ENCODE results near the gene COL1A1. TPM values are rescaled to one million over a fixed set of nuclear protein-coding genes. Genes with fewer than 3 reads are reported as not detected.

Gene COL1A1
- total and polyA plus RNA-seq, 2 of the 13 experiments (the other 11 are each of a cell fraction or from before 2014, with no cell fraction given): 0.05 TPM; not detected in 1

DNA sequence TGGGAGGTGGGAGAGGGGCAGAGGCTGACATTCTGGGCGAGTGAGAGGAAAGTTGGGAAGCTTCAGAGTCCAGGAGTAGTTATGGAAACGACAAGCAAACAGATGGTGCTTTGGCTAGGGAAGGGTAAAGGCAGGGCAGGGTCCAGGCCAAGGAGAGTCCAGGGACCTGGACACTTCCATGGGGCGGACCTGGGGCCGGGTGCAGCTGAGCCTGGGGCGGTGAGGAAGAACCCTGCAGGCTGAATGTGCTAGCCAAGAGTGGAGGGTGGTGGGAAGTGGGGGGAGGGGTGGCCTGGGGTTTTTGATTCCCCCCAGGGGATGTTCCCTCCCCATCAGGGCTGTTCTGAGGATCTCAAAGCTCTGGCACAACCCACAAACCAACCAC lies 53.6 kb downstream of the COL1A1 start (continued):
- TF ChIP-seq ZFX (CRISPR knock-in tag; IDR thresholded peaks at IDR 0.05; ENCODE audit: low read depth) (peak; percentile 61), ZNF761 (CRISPR knock-in tag; conservative IDR thresholded peaks at IDR 0.05) (no peak), MATR3 (CRISPR knock-in tag; IDR thresholded peaks at IDR 0.05) (no peak), FOXK1 (CRISPR knock-in tag; IDR thresholded peaks at IDR 0.05; ENCODE audit: borderline replicate concordance, low read depth) (no peak), NR2F1 (CRISPR knock-in tag; IDR thresholded peaks at IDR 0.05) (peak in 1 of 2 experiments; percentile 6; a peak in 1 of 4 replicates), DPF2 (CRISPR knock-in tag; IDR thresholded peaks at IDR 0.05; ENCODE audit: borderline replicate concordance, low read depth) (0 out of 2 replicates have a peak, but pooled peaks have one; percentile 16), SP4 (CRISPR knock-in tag; IDR thresholded peaks at IDR 0.05) (peak; percentile 50; the same call in 1 of the 2 replicates), ZNF350 (CRISPR knock-in tag; IDR thresholded peaks at IDR 0.05; ENCODE audit: borderline replicate concordance, low read depth) (no peak), ZNF564 (CRISPR knock-in tag; IDR thresholded peaks at IDR 0.05) (0 out of 2 replicates have a peak, but pooled peaks have one; percentile 36), SRY (CRISPR knock-in tag; IDR thresholded peaks at IDR 0.05) (no peak), RXRB (CRISPR knock-in tag; IDR thresholded peaks at IDR 0.05; ENCODE audit: borderline replicate concordance) (peak; percentile 63; the same call in 1 of the 2 replicates), RFX1 (IDR thresholded peaks at IDR 0.05) (peak; percentile 78), SAP130 (CRISPR knock-in tag; IDR thresholded peaks at IDR 0.05; ENCODE audit: low read depth) (peak; percentile 92), ZMYM4 (CRISPR knock-in tag; IDR thresholded peaks at IDR 0.05) (0 out of 2 replicates have a peak, but pooled peaks have one; percentile 11), GATAD2A (CRISPR knock-in tag; IDR thresholded peaks at IDR 0.05) (0 out of 2 replicates have a peak, but pooled peaks have one; percentile 41), ERF (CRISPR knock-in tag; IDR thresholded peaks at IDR 0.05) (no peak; the same call in 1 of the 2 replicates), ZNF614 (CRISPR knock-in tag; IDR thresholded peaks at IDR 0.05; ENCODE audit: borderline replicate concordance) (no peak), FOSL2 (CRISPR knock-in tag; IDR thresholded peaks at IDR 0.05) (no peak), HOXA3 (CRISPR knock-in tag; IDR thresholded peaks at IDR 0.05) (no peak; the same call in 1 of the 2 replicates)
- TF ChIP-seq, protein P1, sequence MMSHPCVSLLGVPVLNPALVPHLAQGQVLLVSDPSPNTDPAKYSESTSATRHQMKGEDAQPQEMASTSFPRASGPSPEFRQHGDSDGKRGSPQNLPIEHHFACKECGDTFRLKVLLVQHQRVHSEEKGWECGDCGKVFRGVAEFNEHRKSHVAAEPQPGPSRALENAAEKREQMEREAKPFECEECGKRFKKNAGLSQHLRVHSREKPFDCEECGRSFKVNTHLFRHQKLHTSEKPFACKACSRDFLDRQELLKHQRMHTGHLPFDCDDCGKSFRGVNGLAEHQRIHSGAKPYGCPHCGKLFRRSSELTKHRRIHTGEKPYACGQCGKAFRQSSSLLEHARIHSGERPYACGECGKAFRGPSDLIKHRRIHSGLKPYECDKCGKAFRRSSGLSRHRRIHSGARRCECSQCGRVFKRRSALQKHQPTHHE (CRISPR knock-in tag; IDR thresholded peaks at IDR 0.05; ENCODE audit: borderline replicate concordance): no peak
- TF ChIP-seq, protein P2, sequence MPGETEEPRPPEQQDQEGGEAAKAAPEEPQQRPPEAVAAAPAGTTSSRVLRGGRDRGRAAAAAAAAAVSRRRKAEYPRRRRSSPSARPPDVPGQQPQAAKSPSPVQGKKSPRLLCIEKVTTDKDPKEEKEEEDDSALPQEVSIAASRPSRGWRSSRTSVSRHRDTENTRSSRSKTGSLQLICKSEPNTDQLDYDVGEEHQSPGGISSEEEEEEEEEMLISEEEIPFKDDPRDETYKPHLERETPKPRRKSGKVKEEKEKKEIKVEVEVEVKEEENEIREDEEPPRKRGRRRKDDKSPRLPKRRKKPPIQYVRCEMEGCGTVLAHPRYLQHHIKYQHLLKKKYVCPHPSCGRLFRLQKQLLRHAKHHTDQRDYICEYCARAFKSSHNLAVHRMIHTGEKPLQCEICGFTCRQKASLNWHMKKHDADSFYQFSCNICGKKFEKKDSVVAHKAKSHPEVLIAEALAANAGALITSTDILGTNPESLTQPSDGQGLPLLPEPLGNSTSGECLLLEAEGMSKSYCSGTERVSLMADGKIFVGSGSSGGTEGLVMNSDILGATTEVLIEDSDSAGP (CRISPR knock-in tag; IDR thresholded peaks at IDR 0.05; ENCODE audit: borderline replicate concordance): no peak
- TF ChIP-seq, protein P3, sequence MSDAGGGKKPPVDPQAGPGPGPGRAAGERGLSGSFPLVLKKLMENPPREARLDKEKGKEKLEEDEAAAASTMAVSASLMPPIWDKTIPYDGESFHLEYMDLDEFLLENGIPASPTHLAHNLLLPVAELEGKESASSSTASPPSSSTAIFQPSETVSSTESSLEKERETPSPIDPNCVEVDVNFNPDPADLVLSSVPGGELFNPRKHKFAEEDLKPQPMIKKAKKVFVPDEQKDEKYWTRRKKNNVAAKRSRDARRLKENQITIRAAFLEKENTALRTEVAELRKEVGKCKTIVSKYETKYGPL (CRISPR knock-in tag; IDR thresholded peaks at IDR 0.05): no peak
- TF ChIP-seq, protein P4, sequence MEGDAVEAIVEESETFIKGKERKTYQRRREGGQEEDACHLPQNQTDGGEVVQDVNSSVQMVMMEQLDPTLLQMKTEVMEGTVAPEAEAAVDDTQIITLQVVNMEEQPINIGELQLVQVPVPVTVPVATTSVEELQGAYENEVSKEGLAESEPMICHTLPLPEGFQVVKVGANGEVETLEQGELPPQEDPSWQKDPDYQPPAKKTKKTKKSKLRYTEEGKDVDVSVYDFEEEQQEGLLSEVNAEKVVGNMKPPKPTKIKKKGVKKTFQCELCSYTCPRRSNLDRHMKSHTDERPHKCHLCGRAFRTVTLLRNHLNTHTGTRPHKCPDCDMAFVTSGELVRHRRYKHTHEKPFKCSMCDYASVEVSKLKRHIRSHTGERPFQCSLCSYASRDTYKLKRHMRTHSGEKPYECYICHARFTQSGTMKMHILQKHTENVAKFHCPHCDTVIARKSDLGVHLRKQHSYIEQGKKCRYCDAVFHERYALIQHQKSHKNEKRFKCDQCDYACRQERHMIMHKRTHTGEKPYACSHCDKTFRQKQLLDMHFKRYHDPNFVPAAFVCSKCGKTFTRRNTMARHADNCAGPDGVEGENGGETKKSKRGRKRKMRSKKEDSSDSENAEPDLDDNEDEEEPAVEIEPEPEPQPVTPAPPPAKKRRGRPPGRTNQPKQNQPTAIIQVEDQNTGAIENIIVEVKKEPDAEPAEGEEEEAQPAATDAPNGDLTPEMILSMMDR (CRISPR knock-in tag; IDR thresholded peaks at IDR 0.05): 0 out of 2 replicates have a peak, but pooled peaks have one; percentile 9
- TF ChIP-seq, protein P5, sequence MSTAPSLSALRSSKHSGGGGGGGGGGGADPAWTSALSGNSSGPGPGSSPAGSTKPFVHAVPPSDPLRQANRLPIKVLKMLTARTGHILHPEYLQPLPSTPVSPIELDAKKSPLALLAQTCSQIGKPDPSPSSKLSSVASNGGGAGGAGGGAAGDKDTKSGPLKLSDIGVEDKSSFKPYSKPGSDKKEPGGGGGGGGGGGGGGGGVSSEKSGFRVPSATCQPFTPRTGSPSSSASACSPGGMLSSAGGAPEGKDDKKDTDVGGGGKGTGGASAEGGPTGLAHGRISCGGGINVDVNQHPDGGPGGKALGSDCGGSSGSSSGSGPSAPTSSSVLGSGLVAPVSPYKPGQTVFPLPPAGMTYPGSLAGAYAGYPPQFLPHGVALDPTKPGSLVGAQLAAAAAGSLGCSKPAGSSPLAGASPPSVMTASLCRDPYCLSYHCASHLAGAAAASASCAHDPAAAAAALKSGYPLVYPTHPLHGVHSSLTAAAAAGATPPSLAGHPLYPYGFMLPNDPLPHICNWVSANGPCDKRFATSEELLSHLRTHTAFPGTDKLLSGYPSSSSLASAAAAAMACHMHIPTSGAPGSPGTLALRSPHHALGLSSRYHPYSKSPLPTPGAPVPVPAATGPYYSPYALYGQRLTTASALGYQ (CRISPR knock-in tag; IDR thresholded peaks at IDR 0.05): no peak
